Measurements from ENCODE around the gene SLC25A45.

SLC25A45 gene, protein sequence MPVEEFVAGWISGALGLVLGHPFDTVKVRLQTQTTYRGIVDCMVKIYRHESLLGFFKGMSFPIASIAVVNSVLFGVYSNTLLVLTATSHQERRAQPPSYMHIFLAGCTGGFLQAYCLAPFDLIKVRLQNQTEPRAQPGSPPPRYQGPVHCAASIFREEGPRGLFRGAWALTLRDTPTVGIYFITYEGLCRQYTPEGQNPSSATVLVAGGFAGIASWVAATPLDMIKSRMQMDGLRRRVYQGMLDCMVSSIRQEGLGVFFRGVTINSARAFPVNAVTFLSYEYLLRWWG
- total RNA-seq, result 6.5 to 47.2 (median 10.1) reads per million in 9 experiments

DNA sequence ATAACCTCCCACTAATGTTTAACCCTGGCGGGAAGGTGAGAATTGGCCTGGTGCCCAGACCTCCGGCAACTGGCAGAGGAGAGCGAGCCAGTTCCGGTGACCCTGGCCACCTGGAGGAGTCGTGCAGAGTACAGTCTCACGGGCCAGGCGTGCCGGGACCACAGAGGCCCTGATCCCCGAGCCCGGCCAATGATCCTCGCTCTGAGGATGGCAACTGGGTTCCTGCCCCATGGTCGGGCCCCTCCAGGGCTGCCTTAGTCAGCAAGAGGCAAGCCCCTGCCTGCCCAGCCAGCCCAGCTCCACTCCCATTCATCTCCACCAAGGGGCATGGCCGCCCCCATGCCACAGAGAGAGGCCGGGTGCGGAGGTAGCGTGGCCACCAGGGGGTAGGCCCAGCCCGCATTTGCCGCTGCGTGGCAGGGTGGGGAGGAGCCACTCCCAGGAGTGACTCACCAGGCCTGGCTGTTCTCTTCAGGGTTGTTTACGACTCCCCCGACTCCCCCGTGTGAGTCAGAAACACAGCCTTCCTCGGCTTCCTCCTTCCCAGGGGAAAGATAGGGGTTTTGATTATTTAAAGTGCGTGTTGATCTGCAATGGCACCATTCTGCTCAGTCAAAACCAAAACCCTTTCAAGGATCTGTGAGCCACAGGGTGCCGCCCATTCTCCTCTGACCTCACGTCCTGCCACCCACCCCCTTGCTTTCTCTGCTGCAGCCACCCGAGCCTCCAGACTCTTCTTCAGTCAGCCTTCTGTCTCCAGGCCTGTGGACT is at the start of gene SLC25A45:
TSS of gene SLC25A45 (minus strand) at position 614 of the 771 bp plus-strand sequence. CDS start 695 bp downstream, outside the sequence.
- H3K27ac Mint-ChIP-seq, result peak within 1 kb of the TSS; percentile 96 to 98
- H3K4me3 Mint-ChIP-seq, result peak within 1 kb of the TSS; percentile 93 to 96
- peaks cover 14% of the 10 kb centered on the region for H3K36me3 Mint-ChIP-seq (ENCODE audit: insufficient read depth)
- no peaks in the 10 kb centered on the region for H3K27me3 Mint-ChIP-seq
- no peaks in the 10 kb centered on the region for H3K9me3 Mint-ChIP-seq
- peak; percentile 81 for ATAC-seq (replicated peaks)
- DNase-seq, result peak; percentile 85 to 89 (median 87)
- peaks cover 40 to 44% of the 10 kb centered on the region in 2 donors for H3K4me1 Mint-ChIP-seq (ENCODE audit: low read depth in 2 of 2)

- DNase-seq (peak; percentile 43 to 49 (median 47)), ATAC-seq (replicated peaks) (peak; percentile 73)
- Mint-ChIP-seq H3K4me3 (peak overlapping the region; percentile 100), H3K9me3 (no peaks in the 10 kb centered on the region), H3K36me3 (ENCODE audit: insufficient read depth) (peaks cover 93% of the 10 kb centered on the region), H3K27ac (peak overlapping the region; percentile 94 to 99), H3K27me3 (no peaks in the 10 kb centered on the region), H3K4me1 (ENCODE audit: low read depth in 2 of 2) (peaks cover 74 to 91% of the 10 kb centered on the region in 2 donors)
Observed at GRCh38 chr11:65431451-65432099, 49.1 kb upstream of the SLC25A45 start.

GRCh38 chr11:65430406-65431217 is 48.2 kb upstream of the SLC25A45 start:
- DNase-seq (no peak), ATAC-seq (replicated peaks) (peak; percentile 6)
- H3K4me1 Mint-ChIP-seq (ENCODE audit: low read depth in 2 of 2), result peaks cover 74 to 91% of the 10 kb centered on the region in 2 donors
- peak overlapping the region; percentile 100 for H3K4me3 Mint-ChIP-seq
- H3K27ac Mint-ChIP-seq, result peak overlapping the region; percentile 94 to 99
- peaks cover 93% of the 10 kb centered on the region for H3K36me3 Mint-ChIP-seq (ENCODE audit: insufficient read depth)
- no peaks in the 10 kb centered on the region for H3K27me3 Mint-ChIP-seq
- no peaks in the 10 kb centered on the region for H3K9me3 Mint-ChIP-seq

- ATAC-seq (replicated peaks) (no peak), DNase-seq (no peak)
- no peaks in the 10 kb centered on the region for H3K9me3 Mint-ChIP-seq
- peak overlapping the region; percentile 94 to 99 for H3K27ac Mint-ChIP-seq
- H3K36me3 Mint-ChIP-seq (ENCODE audit: insufficient read depth), result peaks cover 93% of the 10 kb centered on the region
- no peaks in the 10 kb centered on the region for H3K27me3 Mint-ChIP-seq
- peaks cover 71 to 91% of the 10 kb centered on the region in 2 donors for H3K4me1 Mint-ChIP-seq (ENCODE audit: low read depth in 2 of 2)
- peak overlapping the region; percentile 100 for H3K4me3 Mint-ChIP-seq
Observed at GRCh38 chr11:65429724-65430405, 47.4 kb upstream of the SLC25A45 start.

DNA sequence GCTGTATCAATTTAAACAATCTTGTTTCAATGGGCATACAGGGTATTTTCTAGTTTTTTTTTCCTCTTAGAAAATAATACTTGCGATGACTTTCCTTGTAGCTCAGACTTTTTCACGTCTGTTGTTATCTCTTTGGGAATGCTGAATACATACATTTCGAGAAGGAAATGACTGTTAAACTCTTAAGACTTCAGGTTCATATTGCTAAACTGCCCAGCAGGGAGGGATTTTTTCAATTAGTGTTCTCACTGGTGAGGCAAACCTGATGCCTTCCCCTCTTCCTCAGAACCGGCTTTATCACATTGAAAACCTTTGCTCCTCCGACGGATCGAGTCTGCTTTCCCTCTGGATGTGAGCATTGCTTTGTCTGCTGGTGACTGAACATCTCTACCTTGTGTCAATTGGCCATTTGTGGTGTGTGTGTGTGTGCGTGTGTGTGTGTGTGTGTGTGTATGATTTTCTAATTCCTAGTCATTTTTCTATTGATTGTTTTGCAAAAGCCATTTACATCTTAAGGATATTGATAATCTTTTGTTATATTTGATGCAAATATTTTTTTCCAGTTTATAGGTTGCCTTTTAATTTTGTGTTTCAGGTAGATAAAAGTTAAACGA is 46.7 kb upstream of the SLC25A45 start:
- ATAC-seq (replicated peaks) (no peak), DNase-seq (no peak)
- Mint-ChIP-seq H3K4me1 (ENCODE audit: low read depth in 2 of 2) (peaks cover 74 to 92% of the 10 kb centered on the region in 2 donors), H3K9me3 (no peaks in the 10 kb centered on the region), H3K36me3 (ENCODE audit: insufficient read depth) (peaks cover 93% of the 10 kb centered on the region), H3K4me3 (peak overlapping the region; percentile 100), H3K27me3 (no peaks in the 10 kb centered on the region), H3K27ac (peak overlapping the region; percentile 94 to 99)

DNA sequence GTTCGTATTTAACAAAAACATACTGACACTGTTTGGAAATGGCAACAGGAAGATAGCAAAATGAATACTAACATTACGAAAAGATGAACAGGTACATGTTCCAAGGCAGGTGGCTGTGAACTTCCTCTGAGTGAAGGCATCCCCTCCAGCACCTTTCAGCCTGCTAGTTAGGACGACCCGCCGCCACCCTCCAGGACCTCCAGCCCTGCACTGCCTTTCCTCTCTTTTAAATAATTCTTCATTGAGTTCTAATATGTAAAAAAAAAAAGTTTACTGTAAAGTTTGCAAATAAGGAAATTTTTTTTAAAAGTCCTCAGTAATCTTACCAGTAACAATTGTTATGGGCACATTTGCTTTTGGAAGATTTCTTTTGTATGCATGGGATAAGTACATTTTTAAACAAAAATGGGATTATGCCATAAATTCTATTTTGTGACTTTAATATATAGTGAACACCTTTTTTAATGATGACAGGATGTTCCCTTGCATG is 46.2 kb upstream of the SLC25A45 start:
- peaks cover 95% of the 10 kb centered on the region for H3K36me3 Mint-ChIP-seq (ENCODE audit: insufficient read depth)
- no peak for DNase-seq
- peak overlapping the region; percentile 100 for H3K4me3 Mint-ChIP-seq
- no peak for ATAC-seq (replicated peaks)
- no peaks in the 10 kb centered on the region for H3K27me3 Mint-ChIP-seq
- peaks cover 74 to 89% of the 10 kb centered on the region in 2 donors for H3K4me1 Mint-ChIP-seq (ENCODE audit: low read depth in 2 of 2)
- H3K27ac Mint-ChIP-seq, result peak overlapping the region; percentile 99
- H3K9me3 Mint-ChIP-seq, result no peaks in the 10 kb centered on the region

DNA sequence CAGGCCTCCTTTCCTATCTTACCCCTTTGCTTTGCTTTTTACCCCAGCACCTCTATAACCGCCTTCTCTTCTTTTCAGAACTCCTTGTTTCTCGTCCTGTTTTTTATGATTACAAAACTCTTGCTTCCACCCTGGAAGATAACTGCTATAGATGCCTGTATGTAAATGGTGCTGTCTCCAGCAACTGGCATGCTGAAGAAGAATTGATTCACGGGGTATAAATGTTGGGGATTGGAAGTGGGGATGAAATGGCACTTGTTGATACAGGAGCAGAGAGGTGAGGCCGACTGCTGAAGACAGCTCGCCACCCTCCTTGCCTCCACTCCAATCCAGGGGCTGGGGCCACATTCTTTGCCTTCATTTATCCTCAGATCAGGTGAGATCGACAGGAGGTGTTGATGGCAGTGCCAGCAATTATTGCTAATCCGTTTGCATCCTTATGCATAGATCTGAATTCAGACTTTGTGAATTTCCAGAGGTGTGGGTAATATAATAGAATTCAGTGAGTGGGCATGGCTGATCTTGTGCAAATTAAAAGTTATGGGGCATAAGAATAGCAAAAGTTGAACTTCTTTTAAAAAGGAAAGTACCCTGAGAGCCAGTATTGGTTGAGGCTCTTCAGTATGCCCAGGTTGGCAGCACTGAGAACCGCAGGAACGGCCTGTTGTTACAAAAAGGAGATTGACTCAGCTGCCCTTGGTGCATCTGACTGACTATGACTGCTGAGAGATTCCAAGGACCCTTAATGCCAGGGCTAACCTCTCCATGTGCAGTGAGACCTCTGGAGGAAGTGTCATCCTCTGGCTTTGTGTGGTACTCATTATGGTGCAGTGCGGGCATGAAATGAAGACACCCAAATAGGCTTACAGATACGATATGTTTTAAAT is 45.5 kb upstream of the SLC25A45 start:
- no peak for DNase-seq
- peak overlapping the region; percentile 99 for H3K27ac Mint-ChIP-seq
- H3K9me3 Mint-ChIP-seq, result no peaks in the 10 kb centered on the region
- peak overlapping the region; percentile 100 for H3K4me3 Mint-ChIP-seq
- ATAC-seq (replicated peaks), result no peak
- peaks cover 75 to 86% of the 10 kb centered on the region in 2 donors for H3K4me1 Mint-ChIP-seq (ENCODE audit: low read depth in 2 of 2)
- no peaks in the 10 kb centered on the region for H3K27me3 Mint-ChIP-seq
- peaks cover 96% of the 10 kb centered on the region for H3K36me3 Mint-ChIP-seq (ENCODE audit: insufficient read depth)

- Mint-ChIP-seq H3K27me3 (no peaks in the 10 kb centered on the region), H3K36me3 (ENCODE audit: insufficient read depth) (peaks cover 99% of the 10 kb centered on the region), H3K4me3 (peak overlapping the region; percentile 100), H3K9me3 (no peaks in the 10 kb centered on the region), H3K4me1 (ENCODE audit: low read depth in 2 of 2) (peaks cover 77 to 84% of the 10 kb centered on the region in 2 donors), H3K27ac (peak overlapping the region; percentile 99)
- no peak for ATAC-seq (replicated peaks)
- no peak for DNase-seq
Observed at GRCh38 chr11:65426839-65427690, 44.6 kb upstream of the SLC25A45 start.

DNA sequence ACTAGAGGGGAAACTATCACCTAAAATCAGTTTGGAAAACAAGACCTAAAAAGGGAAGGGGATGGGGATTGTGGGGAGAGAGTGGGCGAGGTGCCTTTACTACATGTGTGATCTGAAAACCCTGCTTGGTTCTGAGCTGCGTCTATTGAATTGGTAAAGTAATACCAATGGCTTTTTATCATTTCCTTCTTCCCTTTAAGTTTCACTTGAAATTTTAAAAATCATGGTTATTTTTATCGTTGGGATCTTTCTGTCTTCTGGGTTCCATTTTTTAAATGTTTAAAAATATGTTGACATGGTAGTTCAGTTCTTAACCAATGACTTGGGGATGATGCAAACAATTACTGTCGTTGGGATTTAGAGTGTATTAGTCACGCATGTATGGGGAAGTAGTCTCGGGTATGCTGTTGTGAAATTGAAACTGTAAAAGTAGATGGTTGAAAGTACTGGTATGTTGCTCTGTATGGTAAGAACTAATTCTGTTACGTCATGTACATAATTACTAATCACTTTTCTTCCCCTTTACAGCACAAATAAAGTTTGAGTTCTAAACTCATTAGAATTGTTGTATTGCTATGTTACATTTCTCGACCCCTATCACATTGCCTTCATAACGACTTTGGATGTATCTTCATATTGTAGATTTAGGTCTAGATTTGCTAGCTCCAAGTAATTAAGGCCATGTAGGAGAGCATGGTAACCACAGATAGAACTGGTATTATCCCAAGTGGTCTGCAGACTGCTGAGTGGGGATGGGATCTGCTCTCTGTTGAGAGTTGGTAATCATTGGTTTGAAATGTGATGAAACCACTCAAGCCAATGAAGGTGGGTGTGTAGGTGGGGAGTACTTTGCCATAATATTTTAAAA is 43.8 kb upstream of the SLC25A45 start:
- Mint-ChIP-seq H3K36me3 (ENCODE audit: insufficient read depth) (peaks cover 99% of the 10 kb centered on the region), H3K4me1 (ENCODE audit: low read depth in 2 of 2) (peaks cover 74 to 75% of the 10 kb centered on the region in 2 donors), H3K27ac (peak overlapping the region; percentile 99), H3K9me3 (no peaks in the 10 kb centered on the region), H3K27me3 (no peaks in the 10 kb centered on the region), H3K4me3 (peak overlapping the region; percentile 100)
- ATAC-seq (replicated peaks) (peak; percentile 31), DNase-seq (no peak)
